ENCODE results near the gene SLC44A1.

Gene SLC44A1

GRCh38 chr9:105306351-105307140 is 62.1 kb downstream of the SLC44A1 start:
- DNase-seq: no peak

- peak; percentile 36 for DNase-seq
Observed at GRCh38 chr9:105307591-105308130, 63.2 kb downstream of the SLC44A1 start.

GRCh38 chr9:105308461-105309341 is 64.2 kb downstream of the SLC44A1 start:
- DNase-seq: no peak

- DNase-seq: no peak
Observed at GRCh38 chr9:105309531-105309931, 65.1 kb downstream of the SLC44A1 start.

- no peak for DNase-seq
Observed at GRCh38 chr9:105311306-105311705, 66.9 kb downstream of the SLC44A1 start.

GRCh38 chr9:105313238-105313637 is 68.8 kb downstream of the SLC44A1 start:
- DNase-seq: no peak

- DNase-seq: no peak
Observed at GRCh38 chr9:105316703-105317102, 72.3 kb downstream of the SLC44A1 start.

GRCh38 chr9:105318729-105319191 is 74.3 kb downstream of the SLC44A1 start:
- no peak for DNase-seq

GRCh38 chr9:105319202-105319813 is 74.9 kb downstream of the SLC44A1 start:
- no peak for DNase-seq

GRCh38 chr9:105320568-105320967 is 76.1 kb downstream of the SLC44A1 start:
- DNase-seq: no peak

- no peak for DNase-seq
Observed at GRCh38 chr9:105328296-105328695, 83.8 kb downstream of the SLC44A1 start.

- no peak for DNase-seq
Observed at GRCh38 chr9:105328872-105329718, 84.6 kb downstream of the SLC44A1 start.

GRCh38 chr9:105329719-105330062 is 85.2 kb downstream of the SLC44A1 start:
- DNase-seq: no peak

GRCh38 chr9:105330201-105330600 is 85.8 kb downstream of the SLC44A1 start:
- no peak for DNase-seq

- no peak for DNase-seq
Observed at GRCh38 chr9:105330755-105331154, 86.3 kb downstream of the SLC44A1 start.

GRCh38 chr9:105331160-105331559 is 86.7 kb downstream of the SLC44A1 start:
- DNase-seq: no peak

GRCh38 chr9:105331755-105332154 is 87.3 kb downstream of the SLC44A1 start:
- DNase-seq: no peak

- DNase-seq: peak; percentile 65
Observed at GRCh38 chr9:105332471-105332870, 88.0 kb downstream of the SLC44A1 start.

GRCh38 chr9:105333076-105333475 is 88.6 kb downstream of the SLC44A1 start:
- peak; percentile 52 for DNase-seq

GRCh38 chr9:105333811-105334210 is 89.4 kb downstream of the SLC44A1 start:
- no peak for DNase-seq

- DNase-seq: no peak
Observed at GRCh38 chr9:105338308-105338707, 93.9 kb downstream of the SLC44A1 start.

- no peak for DNase-seq
Observed at GRCh38 chr9:105339849-105340248, 95.4 kb downstream of the SLC44A1 start.
